Inflammatory macrophage (primary cell): ENCODE results near the gene RNF130.
"Not testable (repeated sequence)": the region's sequence is repeated elsewhere in the genome, so short reads cannot be mapped to it uniquely, and the experiment has no call there.

Experiments
- DNase-seq, 2 donors: peaks; one replicate each; pipeline ENCODE4 v3.0.0-alpha.2; 2020 to 2022

The RNF130 gene

GRCh38 chr5:179969110-179969509 lies 102.4 kb downstream of the RNF130 start:
- no peak for DNase-seq

- DNase-seq, result no peak
Measured at GRCh38 chr5:179967489-179967888, 104.1 kb downstream of the RNF130 start.

- DNase-seq, result no peak
Measured at GRCh38 chr5:179964015-179964414, 107.5 kb downstream of the RNF130 start.

GRCh38 chr5:179963375-179963774 lies 108.2 kb downstream of the RNF130 start:
- DNase-seq, result no peak

GRCh38 chr5:179960204-179960831 lies 111.2 kb downstream of the RNF130 start:
- DNase-seq, result no peak

GRCh38 chr5:179959641-179960040 lies 111.9 kb downstream of the RNF130 start:
- peak; percentile 87 to 92 for DNase-seq

- not testable (repeated sequence) for DNase-seq
Measured at GRCh38 chr5:179959118-179959517, 112.4 kb downstream of the RNF130 start.

- no peak for DNase-seq
Measured at GRCh38 chr5:179955630-179956029, 115.9 kb downstream of the RNF130 start.

GRCh38 chr5:179955062-179955461 lies 116.5 kb downstream of the RNF130 start:
- DNase-seq, result no peak

- no peak for DNase-seq
Measured at GRCh38 chr5:179954434-179954833, 117.1 kb downstream of the RNF130 start.

- no peak for DNase-seq
Measured at GRCh38 chr5:179953987-179954386, 117.6 kb downstream of the RNF130 start.

- DNase-seq, result no peak
Measured at GRCh38 chr5:179936976-179937681, 134.4 kb downstream of the RNF130 start.

- DNase-seq, result no peak
Measured at GRCh38 chr5:179930788-179931473, 140.6 kb downstream of the RNF130 start.

GRCh38 chr5:179927824-179928223 lies 143.7 kb downstream of the RNF130 start:
- peak; percentile 37 to 49 for DNase-seq

- no peak for DNase-seq
Measured at GRCh38 chr5:179926657-179927056, 144.9 kb downstream of the RNF130 start.

GRCh38 chr5:179923436-179923835 lies 148.1 kb downstream of the RNF130 start:
- peak; percentile 58 to 66 for DNase-seq

- DNase-seq, result no peak
Measured at GRCh38 chr5:179920175-179920574, 151.4 kb downstream of the RNF130 start.

GRCh38 chr5:179919487-179920060 lies 152.0 kb downstream of the RNF130 start:
- no peak for DNase-seq

GRCh38 chr5:179918742-179919486 lies 152.6 kb downstream of the RNF130 start:
- no peak for DNase-seq

GRCh38 chr5:179916523-179916922 lies 155.0 kb downstream of the RNF130 start:
- DNase-seq, result no peak

GRCh38 chr5:179915406-179915935 lies 156.1 kb downstream of the RNF130 start:
- DNase-seq, result no peak

GRCh38 chr5:179914032-179914755 lies 157.4 kb downstream of the RNF130 start:
- peak; percentile 94 to 96 for DNase-seq
